ENCODE measurements around the gene PSAPL1. TPM values are rescaled to one million over a fixed set of nuclear protein-coding genes. Genes with fewer than 3 reads are reported as not detected.

PSAPL1 gene
- total RNA-seq, 4 donors from 2014 or later, result not detected

- TF ChIP-seq POLR2A (IDR thresholded peaks at IDR 0.05) (no peak), CTCF (IDR thresholded peaks at IDR 0.05) (no peak)
- Histone ChIP-seq H3K36me3 (no peaks in the 10 kb centered on the region), H3K9me3 (no peaks in the 10 kb centered on the region), H3K4me1 (peaks cover 4 to 13% of the 10 kb centered on the region in 2 donors), H3K4me3 (replicated peaks in 1 of 3) (no peak overlapping the region), H3K27me3 (no peaks in the 10 kb centered on the region), H3K27ac (no peak overlapping the region)
- DNase-seq, result no peak
- 88 to 95% methylated on average over 5 to 9 of the region's 9 CpGs for WGBS, 2 donors
- intact Hi-C loops (cut with DNase I), result no loop called here
Observed at GRCh38 chr4:7465017-7465416, 30.3 kb upstream of the PSAPL1 start.

GRCh38 chr4:7464259-7464655 lies 29.5 kb upstream of the PSAPL1 start:
- TF ChIP-seq POLR2A (IDR thresholded peaks at IDR 0.05) (no peak), CTCF (IDR thresholded peaks at IDR 0.05) (no peak)
- H3K4me3 ChIP-seq (replicated peaks in 1 of 3), result no peak overlapping the region
- peaks cover 4 to 13% of the 10 kb centered on the region in 2 donors for H3K4me1 ChIP-seq
- no peak overlapping the region for H3K27ac ChIP-seq
- H3K9me3 ChIP-seq, result no peaks in the 10 kb centered on the region
- DNase-seq, result no peak
- intact Hi-C loops (cut with DNase I), result no loop called here
- no peaks in the 10 kb centered on the region for H3K27me3 ChIP-seq
- no peaks in the 10 kb centered on the region for H3K36me3 ChIP-seq
- 90% methylated on average over 5 of the region's 5 CpGs for WGBS, 2 donors

GRCh38 chr4:7463566-7464258 lies 29.0 kb upstream of the PSAPL1 start:
- H3K27ac ChIP-seq, result no peak overlapping the region

GRCh38 chr4:7462509-7462971 lies 27.8 kb upstream of the PSAPL1 start:
- no peak overlapping the region for H3K4me3 ChIP-seq (replicated peaks in 1 of 3)
- no peaks in the 10 kb centered on the region for H3K27me3 ChIP-seq
- intact Hi-C loops (cut with DNase I), result no loop called here
- no peaks in the 10 kb centered on the region for H3K36me3 ChIP-seq
- TF ChIP-seq POLR2A (IDR thresholded peaks at IDR 0.05) (no peak), CTCF (IDR thresholded peaks at IDR 0.05) (peak in 3 of 6 experiments; percentile 23 to 52 (median 51))
- peaks cover 4 to 13% of the 10 kb centered on the region in 2 donors for H3K4me1 ChIP-seq
- no peak overlapping the region for H3K27ac ChIP-seq
- H3K9me3 ChIP-seq, result no peaks in the 10 kb centered on the region
- peak; percentile 54 to 77 for DNase-seq
- 39 to 49% methylated on average over 11 of the region's 11 CpGs for WGBS, 2 donors

More at GRCh38 chr4:7463566-7464258, 29.0 kb upstream of the PSAPL1 start:
- no peak for TF ChIP-seq CTCF (IDR thresholded peaks at IDR 0.05)
- TF ChIP-seq POLR2A (IDR thresholded peaks at IDR 0.05), result no peak
- no peaks in the 10 kb centered on the region for H3K36me3 ChIP-seq
- H3K9me3 ChIP-seq, result no peaks in the 10 kb centered on the region
- DNase-seq, result no peak
- peaks cover 4 to 13% of the 10 kb centered on the region in 2 donors for H3K4me1 ChIP-seq
- H3K27me3 ChIP-seq, result no peaks in the 10 kb centered on the region
- WGBS, 2 donors, result 80 to 93% methylated on average over 20 of the region's 20 CpGs
- H3K4me3 ChIP-seq (replicated peaks in 1 of 3), result no peak overlapping the region
- intact Hi-C loops (cut with DNase I), result no loop called here

- Histone ChIP-seq H3K4me3 (replicated peaks in 1 of 3) (no peak overlapping the region), H3K9me3 (no peaks in the 10 kb centered on the region), H3K36me3 (no peaks in the 10 kb centered on the region), H3K27me3 (no peaks in the 10 kb centered on the region), H3K4me1 (peaks cover 6 to 7% of the 10 kb centered on the region in 2 donors), H3K27ac (no peak overlapping the region)
- whole genome bisulfite sequencing, 2 donors, result 78 to 81% methylated on average over 15 of the region's 17 CpGs
- intact Hi-C loops (cut with DNase I), result no loop called here
- no peak for DNase-seq
- TF ChIP-seq CTCF (IDR thresholded peaks at IDR 0.05), result no peak
- TF ChIP-seq POLR2A (IDR thresholded peaks at IDR 0.05), result no peak
Observed at GRCh38 chr4:7461230-7461629, 26.5 kb upstream of the PSAPL1 start.
